HepG2 (cell line): Measurements from ENCODE around the gene STEAP2.

Experiments used
- CSRNP2 ChIP-seq: sonication (generic); formaldehyde crosslinking; conservative IDR thresholded peaks from 2 replicates; pipeline ENCODE4 v1.8.0; 2022; ENCODE audit warnings: low read depth, missing genetic modification reagents
- CTCF ChIP-seq: sonication (generic); formaldehyde crosslinking; IDR thresholded peaks from 2 replicates; pipeline ENCODE4 v1.5.0; 2020; ENCODE audit warnings: mild to moderate bottlenecking, missing genetic modification reagents, moderate library complexity
- FOXM1 ChIP-seq: sonication (generic); formaldehyde crosslinking; IDR thresholded peaks from 2 replicates; pipeline ENCODE4 v1.5.0; 2020; ENCODE audit warnings: missing genetic modification reagents
- JUNB ChIP-seq: sonication (generic); formaldehyde crosslinking; IDR thresholded peaks from 2 replicates; pipeline ENCODE4 v1.8.0; 2022; ENCODE audit warnings: missing genetic modification reagents, mild to moderate bottlenecking, borderline replicate concordance
- KLF15 ChIP-seq: sonication (generic); formaldehyde crosslinking; IDR thresholded peaks from 2 replicates; pipeline ENCODE4 v1.8.1; 2023; ENCODE audit warnings: borderline replicate concordance, mild to moderate bottlenecking, inconsistent platforms, missing genetic modification reagents, mixed read lengths
- MTA1 ChIP-seq: sonication (generic); formaldehyde crosslinking; IDR thresholded peaks from 2 replicates; pipeline ENCODE4 v1.4.0; 2020; ENCODE audit warnings: missing genetic modification reagents, mild to moderate bottlenecking, borderline replicate concordance
- NONO ChIP-seq, 2 experiments: fragments of 450-650 bp in 1 of 2; sonication (generic) in 1 of 2; formaldehyde crosslinking in 1 of 2; IDR thresholded peaks in 1 of 2; conservative IDR thresholded peaks in 1 of 2; 2 replicates each; pipeline versions ENCODE4 v1.6.1 to v1.8.0; 2017 to 2022; ENCODE audit warnings: mild to moderate bottlenecking in 1 of 2, missing genetic modification reagents in 1 of 2, moderate library complexity in 1 of 2
- RBM22 ChIP-seq: fragments of 200-400 bp; formaldehyde crosslinking; optimal IDR thresholded peaks from 2 replicates; pipeline ENCODE3; 2017; ENCODE audit warnings: mild to moderate bottlenecking, low read length, moderate library complexity
- SKI ChIP-seq: fragments of 450-650 bp; IDR thresholded peaks from one replicate; pipeline ENCODE4 v1.6.1; 2018; ENCODE audit warnings: mild to moderate bottlenecking; ENCODE audit not compliant: partially characterized antibody
- UBTF ChIP-seq: sonication (generic); formaldehyde crosslinking; IDR thresholded peaks from 2 replicates; pipeline ENCODE4 v1.4.0; 2020; ENCODE audit warnings: mild to moderate bottlenecking, missing genetic modification reagents
- ZNF547 ChIP-seq: sonication (generic); formaldehyde crosslinking; IDR thresholded peaks from 2 replicates; pipeline ENCODE4 v1.5.1; 2020; ENCODE audit warnings: mild to moderate bottlenecking, missing genetic modification reagents

GRCh38 chr7:90191648-90192047 is 19.9 kb upstream of the STEAP2 start:
- TF ChIP-seq ZNF547 (CRISPR knock-in tag) (no peak), JUNB (CRISPR knock-in tag) (no peak), CSRNP2 (no peak), FOXM1 (no peak), KLF15 (CRISPR knock-in tag) (no peak), UBTF (CRISPR knock-in tag) (no peak), MTA1 (CRISPR knock-in tag) (no peak), SKI (no peak), CTCF (CRISPR knock-in tag) (no peak), RBM22 (no peak), NONO (IDR thresholded peaks at IDR 0.05) (no peak), NONO (CRISPR knock-in tag; conservative IDR thresholded peaks at IDR 0.05) (no peak)
